IMR-90 (cell line): ENCODE results near the gene EPHB6. TPM values are rescaled to one million over a fixed set of nuclear protein-coding genes. Genes with fewer than 3 reads are reported as not detected.

Source experiments
- ATAC-seq: fragments of 200-7000 bp; cut with Tn5 transposase; 2 replicates; pipeline ENCODE4 v1.9.1; 2020; ENCODE audit warnings: low read depth, mild to moderate bottlenecking, moderate library complexity
- BruUV-seq: library from RNA; stranded (reverse); fragments of 400-500 nt; replicated peaks from 2 replicates; lab custom pipeline; 2021; lab: Mats Ljungman, UMichigan
- CTCF ChIA-PET: fragments of 300-600 bp; formaldehyde crosslinking; extraction: SDS; loops from one replicate; lab custom pipeline; 2021; ENCODE audit warnings: antibody characterized with exemption; lab: Yijun Ruan, JAX
- POLR2A ChIA-PET: fragments of 300-600 bp; sonication (Branson Sonifier 250); formaldehyde crosslinking; loops from one replicate; lab custom pipeline; 2022; ENCODE audit warnings: antibody characterized with exemption; ENCODE audit not compliant: unreplicated experiment; lab: Charles Lee
- DNase-seq: peaks from one replicate; pipeline ENCODE4 v3.0.0; 2013
- H2AFZ ChIP-seq: replicated peaks from 2 replicates; pipeline ENCODE3; 2013; ENCODE audit warnings: low read length, mild to moderate bottlenecking; ENCODE audit not compliant: poor library complexity
- H2AK5ac ChIP-seq: 2 replicates; pipeline ENCODE4 v1.6.1; 2013; ENCODE audit warnings: low read depth, low read length, inconsistent platforms
- H2AK9ac ChIP-seq: replicated peaks from 2 replicates; pipeline ENCODE3; 2013; ENCODE audit warnings: mild to moderate bottlenecking, low read depth, low read length, moderate library complexity; ENCODE audit not compliant: poor library complexity
- H2BK120ac ChIP-seq: 2 replicates; pipeline ENCODE4 v1.6.1; 2013; ENCODE audit warnings: low read depth, low read length, inconsistent platforms
- H2BK15ac ChIP-seq: 3 replicates; pipeline ENCODE4 v1.6.1; 2013; ENCODE audit warnings: low read depth, low read length, inconsistent platforms
- H2BK20ac ChIP-seq: 2 replicates; pipeline ENCODE4 v1.6.1; 2013; ENCODE audit warnings: low read depth, mild to moderate bottlenecking, inconsistent platforms, low read length, moderate library complexity
- H2BK5ac ChIP-seq: 2 replicates; pipeline ENCODE4 v1.6.1; 2013; ENCODE audit warnings: mild to moderate bottlenecking, low read depth, low read length, inconsistent platforms; ENCODE audit not compliant: poor library complexity, severe bottlenecking
- H3K14ac ChIP-seq: replicated peaks from 2 replicates; pipeline ENCODE4 v1.6.1; 2013; ENCODE audit warnings: low read depth, low read length, inconsistent platforms
- H3K18ac ChIP-seq: 2 replicates; pipeline ENCODE4 v1.6.1; 2013; ENCODE audit warnings: low read depth, low read length, control low read depth
- H3K23ac ChIP-seq: 2 replicates; pipeline ENCODE4 v1.6.1; 2013; ENCODE audit warnings: low read depth, low read length, inconsistent platforms
- H3K27ac ChIP-seq: 2 replicates; pipeline ENCODE4 v1.5.1; 2013; ENCODE audit warnings: mild to moderate bottlenecking, control low read depth, low read length; ENCODE audit not compliant: insufficient read depth
- H3K27me3 ChIP-seq: 2 replicates; pipeline ENCODE4 v1.6.1; 2013; ENCODE audit warnings: low read length; ENCODE audit not compliant: control insufficient read depth, insufficient read depth
- H3K36me3 ChIP-seq: 2 replicates; pipeline ENCODE4 v1.6.1; 2013; ENCODE audit warnings: low read length, mixed read lengths; ENCODE audit not compliant: control insufficient read depth, insufficient read depth
- H3K4ac ChIP-seq: 2 replicates; pipeline ENCODE4 v1.6.1; 2013; ENCODE audit warnings: low read depth, low read length, inconsistent platforms
- H3K4me1 ChIP-seq: 2 replicates; pipeline ENCODE4 v1.6.1; 2013; ENCODE audit warnings: low read length, mixed read lengths; ENCODE audit not compliant: control insufficient read depth, insufficient read depth
- H3K4me2 ChIP-seq: 2 replicates; pipeline ENCODE4 v1.6.1; 2013; ENCODE audit warnings: low read depth, mild to moderate bottlenecking, control low read depth, low read length, moderate library complexity
- H3K4me3 ChIP-seq: 2 replicates; pipeline ENCODE4 v1.5.1; 2013; ENCODE audit warnings: low read depth, mild to moderate bottlenecking, control low read depth, low read length, moderate library complexity; ENCODE audit not compliant: insufficient read depth
- H3K56ac ChIP-seq: 2 replicates; pipeline ENCODE4 v1.6.1; 2013; ENCODE audit warnings: low read length, inconsistent platforms; ENCODE audit not compliant: insufficient read depth; ENCODE audit errors: extremely low read depth
- H3K79me1 ChIP-seq, 2 experiments: 2 replicates each; pipeline ENCODE4 v1.6.1; 2013; ENCODE audit warnings: low read length in 2 of 2, inconsistent platforms in 1 of 2, low read depth in 1 of 2
- H3K9ac ChIP-seq: 2 replicates; pipeline ENCODE4 v1.6.1; 2013; ENCODE audit warnings: low read depth, low read length, control low read depth
- H3K9me1 ChIP-seq: 2 replicates; pipeline ENCODE4 v1.6.1; 2013; ENCODE audit warnings: low read length, inconsistent platforms; ENCODE audit not compliant: insufficient read depth
- H3K9me3 ChIP-seq: 2 replicates; pipeline ENCODE4 v1.6.1; 2013; ENCODE audit warnings: low read length; ENCODE audit not compliant: control insufficient read depth, insufficient read depth
- H4K20me1 ChIP-seq: 2 replicates; pipeline ENCODE4 v1.6.1; 2013; ENCODE audit warnings: low read length, inconsistent platforms; ENCODE audit not compliant: insufficient read depth
- H4K5ac ChIP-seq: 2 replicates; pipeline ENCODE4 v1.6.1; 2013; ENCODE audit warnings: mild to moderate bottlenecking, low read depth, low read length, control low read depth
- H4K8ac ChIP-seq, 2 experiments: 2 replicates each; pipeline ENCODE4 v1.6.1; 2013; ENCODE audit warnings: low read depth in 2 of 2, low read length in 2 of 2, control low read depth in 1 of 2, inconsistent platforms in 1 of 2
- H4K91ac ChIP-seq: 2 replicates; pipeline ENCODE4 v1.6.1; 2013; ENCODE audit warnings: low read depth, low read length, inconsistent platforms; ENCODE audit not compliant: insufficient read depth
- FOS ChIP-seq: fragments of 150-350 bp; IDR thresholded peaks from 2 replicates; pipeline ENCODE4 v1.6.1; 2016; ENCODE audit warnings: low read depth, low read length
- RAD21 ChIP-seq: IDR thresholded peaks from 2 replicates; pipeline ENCODE4 v1.6.1; 2012; ENCODE audit warnings: low read length, improper control_type of control experiment
- RCOR1 ChIP-seq: IDR thresholded peaks from 2 replicates; pipeline ENCODE4 v1.6.1; 2012; ENCODE audit warnings: mild to moderate bottlenecking, low read length, improper control_type of control experiment; ENCODE audit not compliant: insufficient replicate concordance
- RFX5 ChIP-seq: IDR thresholded peaks from 2 replicates; pipeline ENCODE4 v1.8.0; 2012; ENCODE audit warnings: low read depth, mild to moderate bottlenecking, low read length, moderate library complexity
- SMC3 ChIP-seq: fragments of 150-350 bp; IDR thresholded peaks from 2 replicates; pipeline ENCODE4 v1.6.1; 2016; ENCODE audit warnings: low read depth, mild to moderate bottlenecking, antibody characterized with exemption, low read length, moderate library complexity
- WGBS, 2 experiments: methylation state at CpG; one replicate each; pipeline versions ENCODE4 v1.1.5 to v1.1.7; 2013; ENCODE audit warnings: missing lambda C conversion rate in 2 of 2; ENCODE audit not compliant: insufficient read length in 1 of 2; ENCODE audit errors: extremely low coverage in 2 of 2; 5-methylcytosine and 5-hydroxymethylcytosine counted together
- dilution Hi-C: fragments of 300-500 bp; cut with HindIII; formaldehyde crosslinking; loops from one replicate; pipeline ENCODE4 v1.14.3; 2018; ENCODE audit warnings: low sequenced_read_pairs; ENCODE audit not compliant: unreplicated experiment
- in situ Hi-C: fragments of 300-500 bp; cut with MboI; formaldehyde crosslinking; loops from 3 replicates; pipeline ENCODE4 v1.14.3; 2019; ENCODE audit warnings: low sequenced_read_pairs, inconsistent platforms, mixed read lengths
- intact Hi-C: fragments of 100-400 bp; cut with micrococcal nuclease; formaldehyde crosslinking; loops from 2 replicates; pipeline ENCODE4 v1.10.0; 2022
- polyA plus RNA-seq, 3 experiments: library from polyadenylated mRNA; depleted of rRNA; stranded (reverse); fragments of >200 nt; gene quantifications; 2 replicates each; pipeline ENCODE4 v1.2.3, GENCODE V29; 2012; ENCODE audit warnings: low replicate concordance in 1 of 3
- total RNA-seq: library from RNA; depleted of rRNA; stranded (reverse); fragments of >200 nt; gene quantifications from 2 replicates; pipeline ENCODE4 v1.2.3, GENCODE V29; 2012

EPHB6 gene
- total and polyA plus RNA-seq, 2 of the 4 experiments (the other 2 are of a cell fraction) = under 0.01 to 0.60 TPM

DNA sequence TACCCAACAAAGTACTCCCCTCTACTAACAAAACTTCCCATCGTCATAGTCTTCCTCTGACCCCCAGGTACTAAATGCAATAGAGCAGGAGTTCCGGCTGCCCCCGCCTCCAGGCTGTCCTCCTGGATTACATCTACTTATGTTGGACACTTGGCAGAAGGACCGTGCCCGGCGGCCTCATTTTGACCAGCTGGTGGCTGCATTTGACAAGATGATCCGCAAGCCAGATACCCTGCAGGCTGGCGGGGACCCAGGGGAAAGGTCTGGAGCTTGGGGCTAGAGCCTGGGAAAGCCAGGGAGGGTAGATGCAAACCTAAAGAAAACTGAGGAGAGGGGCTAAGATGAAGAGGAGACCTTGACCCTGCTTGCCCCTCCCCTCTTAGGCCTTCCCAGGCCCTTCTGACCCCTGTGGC, 15.3 kb downstream of the EPHB6 start:
- Histone ChIP-seq H2BK5ac (no peak overlapping the region), H3K14ac (no peak overlapping the region), H3K79me1 (no peaks in the 10 kb centered on the region), H3K23ac (no peak overlapping the region), H3K9me3 (no peaks in the 10 kb centered on the region; the same call in 1 of the 2 replicates), H4K20me1 (no peaks in the 10 kb centered on the region), H2AFZ (no peak overlapping the region), H3K9ac (no peak overlapping the region), H2BK15ac (no peak overlapping the region), H3K4ac (no peak overlapping the region), H2BK20ac (no peak overlapping the region), H3K56ac (no peak overlapping the region), H3K27me3 (no peaks in the 10 kb centered on the region), H3K4me1 (no peaks in the 10 kb centered on the region), H2BK120ac (no peak overlapping the region), H4K5ac (no peak overlapping the region), H3K4me3 (no peak overlapping the region), H3K36me3 (no peaks in the 10 kb centered on the region), H3K4me2 (no peak overlapping the region), H3K9me1 (no peaks in the 10 kb centered on the region), H2AK9ac (no peak overlapping the region), H4K91ac (no peak overlapping the region), H4K8ac (no peak overlapping the region), H3K18ac (no peak overlapping the region), H3K27ac (no peak overlapping the region), H2AK5ac (no peak overlapping the region)
- no peak for DNase-seq
- CTCF ChIA-PET = no interaction called here
- ATAC-seq = no peak
- no peak for TF ChIP-seq SMC3
- TF ChIP-seq RCOR1 = no peak
- TF ChIP-seq RAD21 = no peak
- TF ChIP-seq RFX5 = no peak
- TF ChIP-seq FOS = no peak
- 92% methylated on average over 2 of the region's 8 CpGs; no CpG with 5 or more reads in 1 of the 2 experiments for WGBS, 2 experiments
- BruUV-seq = no TSS peak
- intact Hi-C loops (no loop called here), in situ Hi-C loops (no loop called here), dilution Hi-C loops (no loop called here)
- POLR2A ChIA-PET = no interaction called here
